GM10266 (cell line): ENCODE results near the gene PPP6R2.

Experiments
- DNase-seq: peaks from one replicate; pipeline ENCODE4 v3.0.0; 2012; ENCODE audit errors: extremely low spot score
- CTCF ChIP-seq: IDR thresholded peaks from 2 replicates; pipeline ENCODE4 v1.5.1; 2012; ENCODE audit warnings: mild to moderate bottlenecking, low read depth; ENCODE audit not compliant: control insufficient read depth, insufficient read depth; ENCODE audit errors: missing control alignments

PPP6R2 gene

GRCh38 chr22:50445071-50445879 lies 102.1 kb downstream of the PPP6R2 start:
- no peak for TF ChIP-seq CTCF
- no peak for DNase-seq

- no peak for TF ChIP-seq CTCF
These were observed 103.0 kb downstream of the PPP6R2 start for GRCh38 chr22:50445880-50446707.

GRCh38 chr22:50446708-50447575 lies 103.8 kb downstream of the PPP6R2 start:
- DNase-seq, result no peak
- no peak for TF ChIP-seq CTCF

More at GRCh38 chr22:50445880-50446707, 103.0 kb downstream of the PPP6R2 start:
- no peak for DNase-seq

- no peak for TF ChIP-seq CTCF
- no peak for DNase-seq
These were observed 104.7 kb downstream of the PPP6R2 start for GRCh38 chr22:50447576-50448551.

GRCh38 chr22:50452649-50453048 lies 109.5 kb downstream of the PPP6R2 start:
- TF ChIP-seq CTCF, result no peak
- DNase-seq, result no peak

GRCh38 chr22:50454556-50455075 lies 111.5 kb downstream of the PPP6R2 start:
- no peak for TF ChIP-seq CTCF
- no peak for DNase-seq
